ENCODE results near the gene FOCAD.

- no peak for TF ChIP-seq ZC3H10 (CRISPR knock-in tag; IDR thresholded peaks at IDR 0.05)
- TF ChIP-seq TOX (CRISPR knock-in tag; IDR thresholded peaks at IDR 0.05; ENCODE audit: borderline replicate concordance) = no peak
- no peak for TF ChIP-seq OSR1 (CRISPR knock-in tag; IDR thresholded peaks at IDR 0.05)
Measured at GRCh38 chr9:20725675-20726074, 41.6 kb downstream of the FOCAD start.

Measured in SK-N-SH treated with all-trans-retinoic acid at 6 μM for 48 hours (cell line).